SHP77 (cell line): ENCODE measurements around the gene TST.
A peak's percentile ranks its signal among the peaks of the same experiment; 100 is the strongest.

Experiments
- DNase-seq, 2 experiments: peaks; one replicate each; lab custom pipeline; 2025; lab: John Stamatoyannopoulos, UW

Gene TST

GRCh38 chr22:37032134-37032534 lies 12.9 kb upstream of the TST start:
- no peak for DNase-seq

GRCh38 chr22:37030560-37031281 lies 11.5 kb upstream of the TST start:
- DNase-seq: no peak

GRCh38 chr22:37028692-37029674 lies 9.7 kb upstream of the TST start:
- no peak for DNase-seq

GRCh38 chr22:37027556-37027955 lies 8.3 kb upstream of the TST start:
- no peak for DNase-seq

- no peak for DNase-seq
These were observed 7.1 kb upstream of the TST start for GRCh38 chr22:37026325-37026724.

- DNase-seq: no peak
These were observed 6.3 kb upstream of the TST start for GRCh38 chr22:37025500-37026070.

GRCh38 chr22:37024339-37025157 lies 5.3 kb upstream of the TST start:
- DNase-seq: no peak

GRCh38 chr22:37023743-37024338 lies 4.6 kb upstream of the TST start:
- DNase-seq: no peak

GRCh38 chr22:37022483-37023337 lies 3.5 kb upstream of the TST start:
- DNase-seq: no peak

- DNase-seq: peak in 1 of 2 experiments; percentile 18
These were observed 2.6 kb upstream of the TST start for GRCh38 chr22:37021710-37022482.

GRCh38 chr22:37021041-37021440 lies 1.8 kb upstream of the TST start:
- DNase-seq: no peak

- DNase-seq: peak in 1 of 2 experiments; percentile 8
These were observed 889 bp upstream of the TST start for GRCh38 chr22:37020192-37020479.

GRCh38 chr22:37018815-37019308 lies 385 bp downstream of the TST start:
- no peak for DNase-seq

GRCh38 chr22:37018086-37018814 lies 997 bp downstream of the TST start:
- no peak for DNase-seq

- DNase-seq: no peak
These were observed 1.9 kb downstream of the TST start for GRCh38 chr22:37017356-37017755.

GRCh38 chr22:37016134-37016910 lies 2.9 kb downstream of the TST start:
- no peak for DNase-seq

GRCh38 chr22:37015587-37015878 lies 3.7 kb downstream of the TST start:
- DNase-seq: no peak

GRCh38 chr22:37014835-37015586 lies 4.2 kb downstream of the TST start:
- DNase-seq: no peak
